DND-41 (cell line): Measurements from ENCODE around the gene SEMA4A.

Experiments used
- ATAC-seq: fragments of 200-7000 bp; cut with Tn5 transposase; 3 replicates; pipeline ENCODE4 v1.9.1; 2021; ENCODE audit warnings: low read depth; ENCODE audit not compliant: insufficient read depth
- DNase-seq: peaks from one replicate; pipeline ENCODE4 v3.0.0-alpha.2; 2020
- H2AFZ ChIP-seq: 2 replicates; pipeline ENCODE4 v1.6.0; 2012; ENCODE audit warnings: low read depth, low read length
- H3K27ac ChIP-seq: 2 replicates; pipeline ENCODE4 v1.5.1; 2012; ENCODE audit warnings: low read length, inconsistent platforms
- H3K27me3 ChIP-seq: fragments of 200-600 bp; sonication (generic); 2 replicates; pipeline ENCODE4 v1.6.0; 2012; ENCODE audit warnings: low read length, mild to moderate bottlenecking, inconsistent platforms; ENCODE audit not compliant: insufficient read depth, poor library complexity
- H3K36me3 ChIP-seq: 2 replicates; pipeline ENCODE4 v1.5.1; 2012; ENCODE audit warnings: low read length, inconsistent platforms; ENCODE audit not compliant: insufficient read depth
- H3K4me1 ChIP-seq: 2 replicates; pipeline ENCODE4 v1.5.1; 2012; ENCODE audit warnings: mild to moderate bottlenecking, low read length; ENCODE audit not compliant: insufficient read depth
- H3K4me2 ChIP-seq: 2 replicates; pipeline ENCODE4 v1.6.0; 2012; ENCODE audit warnings: mild to moderate bottlenecking, moderate library complexity, low read length, inconsistent platforms; ENCODE audit not compliant: insufficient read depth
- H3K4me3 ChIP-seq, 2 experiments: fragments of 200-600 bp in 1 of 2; shearing (Covaris generic) in 1 of 2; 2 replicates each; pipeline ENCODE4 v1.5.1; 2012 to 2016; ENCODE audit warnings: inconsistent platforms in 2 of 2, low read length in 2 of 2, mild to moderate bottlenecking in 2 of 2, low read depth in 1 of 2, moderate library complexity in 1 of 2
- H3K79me2 ChIP-seq: 2 replicates; pipeline ENCODE4 v1.6.0; 2012; ENCODE audit warnings: low read length, inconsistent platforms; ENCODE audit not compliant: insufficient read depth
- H3K9ac ChIP-seq: 2 replicates; pipeline ENCODE4 v1.6.0; 2012; ENCODE audit warnings: low read depth, mild to moderate bottlenecking, inconsistent platforms, low read length, moderate library complexity
- H3K9me3 ChIP-seq: 2 replicates; pipeline ENCODE4 v1.5.1; 2012; ENCODE audit warnings: low read length, moderate library complexity, mild to moderate bottlenecking, inconsistent platforms; ENCODE audit not compliant: insufficient read depth, severe bottlenecking
- H4K20me1 ChIP-seq: 2 replicates; pipeline ENCODE4 v1.6.0; 2012; ENCODE audit warnings: low read length; ENCODE audit not compliant: insufficient read depth
- EZH2 ChIP-seq: IDR thresholded peaks from 3 replicates; pipeline ENCODE4 v1.6.1; 2012; ENCODE audit warnings: borderline replicate concordance, low read depth, mild to moderate bottlenecking, moderate library complexity, low read length, inconsistent platforms; ENCODE audit not compliant: severe bottlenecking
- TF ChIP-seq, protein P1 (sequence below): IDR thresholded peaks from 2 replicates; pipeline ENCODE4 v1.5.1; 2012; ENCODE audit warnings: borderline replicate concordance, low read length, moderate library complexity, mild to moderate bottlenecking; ENCODE audit not compliant: poor library complexity, severe bottlenecking; ENCODE audit errors: extremely low read depth

SEMA4A gene

DNA sequence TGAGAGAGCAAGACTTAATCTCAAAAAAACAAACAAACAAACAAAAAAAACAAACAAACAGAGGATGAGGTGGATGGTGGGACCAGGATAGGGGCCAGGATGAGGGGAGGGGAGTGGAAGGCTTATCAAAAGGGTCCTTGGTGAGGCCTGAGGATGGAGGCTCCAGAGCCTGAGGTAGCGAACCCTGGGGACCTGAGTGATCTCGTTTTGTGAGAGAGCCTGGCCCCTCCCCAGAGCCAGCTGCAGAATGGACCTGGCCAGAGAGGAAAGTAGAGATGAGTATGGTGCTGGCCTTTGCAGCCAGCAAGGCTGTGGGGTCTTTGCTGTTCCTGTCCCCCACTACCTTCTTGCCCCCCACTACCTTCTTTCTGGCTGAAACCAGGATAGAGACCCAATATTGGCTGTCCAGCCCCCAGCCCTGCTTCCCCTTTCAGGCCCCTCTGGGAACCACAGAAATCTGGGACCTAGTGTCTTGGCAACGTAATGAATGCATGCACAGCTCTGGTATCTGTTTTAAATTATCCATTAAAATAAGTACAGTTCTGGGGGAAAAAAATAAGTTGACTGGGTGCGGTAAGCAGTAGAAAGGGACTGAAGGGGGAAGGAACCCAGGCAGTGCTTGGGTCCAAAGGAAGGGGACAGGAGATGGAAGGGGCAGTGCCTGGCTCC lies 40.0 kb upstream of the SEMA4A start:
- Histone ChIP-seq H3K9ac (no peak overlapping the region), H3K4me2 (no peak overlapping the region)

DNA sequence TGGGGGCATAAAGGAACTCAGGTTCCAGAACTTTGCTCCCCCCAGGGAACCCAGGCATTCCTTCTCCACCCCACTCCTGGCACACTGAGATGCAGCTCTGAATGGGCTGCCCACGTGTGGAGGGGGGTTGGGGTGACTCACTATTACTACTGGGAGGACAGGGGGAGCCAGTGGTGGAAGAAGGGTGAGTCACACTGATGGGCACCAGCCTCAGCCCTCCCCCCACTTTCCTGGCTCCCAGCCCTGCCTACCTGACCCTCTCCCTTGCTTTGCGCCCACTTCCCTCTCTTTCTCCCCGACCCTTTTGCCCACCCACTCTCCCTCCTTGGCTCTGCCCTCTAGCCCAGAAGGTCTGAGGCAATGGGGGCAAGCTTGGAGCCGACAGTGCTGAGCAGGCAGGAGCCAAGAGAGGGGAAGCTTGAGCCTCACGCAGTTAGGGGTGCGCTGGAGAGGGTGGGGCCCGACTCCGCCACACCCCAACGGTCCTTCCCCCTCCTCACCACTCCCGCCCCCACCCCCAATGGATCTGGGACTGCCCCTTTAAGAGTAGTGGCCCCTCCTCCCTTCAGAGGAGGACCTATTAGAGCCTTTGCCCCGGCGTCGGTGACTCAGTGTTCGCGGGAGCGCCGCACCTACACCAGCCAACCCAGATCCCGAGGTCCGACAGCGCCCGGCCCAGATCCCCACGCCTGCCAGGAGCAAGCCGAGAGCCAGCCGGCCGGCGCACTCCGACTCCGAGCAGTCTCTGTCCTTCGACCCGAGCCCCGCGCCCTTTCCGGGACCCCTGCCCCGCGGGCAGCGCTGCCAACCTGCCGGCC lies 39.1 kb upstream of the SEMA4A start, which contains the start of gene LMNA:
Gene LMNA, plus strand, starts transcription at position 611 of the 818 bp plus-strand sequence. CDS start 208 bp downstream, outside the sequence.
- Histone ChIP-seq H4K20me1 (peaks cover 6% of the 10 kb centered on the region; the same call in 1 of the 2 replicates), H3K9ac (no peak within 1 kb of the TSS), H3K27ac (no peak within 1 kb of the TSS), H3K4me1 (no peaks in the 10 kb centered on the region), H3K4me2 (no peak within 1 kb of the TSS), H3K4me3 (no peak within 1 kb of the TSS), H3K79me2 (no peaks in the 10 kb centered on the region), H3K9me3 (no peaks in the 10 kb centered on the region), H3K27me3 (peaks cover 34% of the 10 kb centered on the region), H3K36me3 (no peaks in the 10 kb centered on the region), H2AFZ (no peak within 1 kb of the TSS)
- ATAC-seq (0 out of 3 replicates have a peak, but pooled peaks have one; percentile 24), DNase-seq (no peak)
- TF ChIP-seq, protein P1, sequence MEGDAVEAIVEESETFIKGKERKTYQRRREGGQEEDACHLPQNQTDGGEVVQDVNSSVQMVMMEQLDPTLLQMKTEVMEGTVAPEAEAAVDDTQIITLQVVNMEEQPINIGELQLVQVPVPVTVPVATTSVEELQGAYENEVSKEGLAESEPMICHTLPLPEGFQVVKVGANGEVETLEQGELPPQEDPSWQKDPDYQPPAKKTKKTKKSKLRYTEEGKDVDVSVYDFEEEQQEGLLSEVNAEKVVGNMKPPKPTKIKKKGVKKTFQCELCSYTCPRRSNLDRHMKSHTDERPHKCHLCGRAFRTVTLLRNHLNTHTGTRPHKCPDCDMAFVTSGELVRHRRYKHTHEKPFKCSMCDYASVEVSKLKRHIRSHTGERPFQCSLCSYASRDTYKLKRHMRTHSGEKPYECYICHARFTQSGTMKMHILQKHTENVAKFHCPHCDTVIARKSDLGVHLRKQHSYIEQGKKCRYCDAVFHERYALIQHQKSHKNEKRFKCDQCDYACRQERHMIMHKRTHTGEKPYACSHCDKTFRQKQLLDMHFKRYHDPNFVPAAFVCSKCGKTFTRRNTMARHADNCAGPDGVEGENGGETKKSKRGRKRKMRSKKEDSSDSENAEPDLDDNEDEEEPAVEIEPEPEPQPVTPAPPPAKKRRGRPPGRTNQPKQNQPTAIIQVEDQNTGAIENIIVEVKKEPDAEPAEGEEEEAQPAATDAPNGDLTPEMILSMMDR: no peak
- TF ChIP-seq EZH2: no peak

More for the DNA sequence above, 40.0 kb upstream of the SEMA4A start:
- Histone ChIP-seq H3K27me3 (peaks cover 39% of the 10 kb centered on the region), H3K27ac (no peak overlapping the region), H3K79me2 (no peaks in the 10 kb centered on the region), H3K36me3 (no peaks in the 10 kb centered on the region), H3K4me1 (no peaks in the 10 kb centered on the region), H4K20me1 (peaks cover 6% of the 10 kb centered on the region; the same call in 1 of the 2 replicates), H2AFZ (no peak overlapping the region), H3K4me3 (no peak overlapping the region), H3K9me3 (no peaks in the 10 kb centered on the region)
- ATAC-seq (no peak), DNase-seq (no peak)
- TF ChIP-seq, protein P1: no peak
- TF ChIP-seq EZH2: no peak

DNA sequence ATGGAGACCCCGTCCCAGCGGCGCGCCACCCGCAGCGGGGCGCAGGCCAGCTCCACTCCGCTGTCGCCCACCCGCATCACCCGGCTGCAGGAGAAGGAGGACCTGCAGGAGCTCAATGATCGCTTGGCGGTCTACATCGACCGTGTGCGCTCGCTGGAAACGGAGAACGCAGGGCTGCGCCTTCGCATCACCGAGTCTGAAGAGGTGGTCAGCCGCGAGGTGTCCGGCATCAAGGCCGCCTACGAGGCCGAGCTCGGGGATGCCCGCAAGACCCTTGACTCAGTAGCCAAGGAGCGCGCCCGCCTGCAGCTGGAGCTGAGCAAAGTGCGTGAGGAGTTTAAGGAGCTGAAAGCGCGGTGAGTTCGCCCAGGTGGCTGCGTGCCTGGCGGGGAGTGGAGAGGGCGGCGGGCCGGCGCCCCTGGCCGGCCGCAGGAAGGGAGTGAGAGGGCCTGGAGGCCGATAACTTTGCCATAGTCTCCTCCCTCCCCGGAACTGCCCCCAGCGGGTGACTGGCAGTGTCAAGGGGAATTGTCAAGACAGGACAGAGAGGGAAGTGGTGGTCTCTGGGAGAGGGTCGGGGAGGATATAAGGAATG lies 38.4 kb upstream of the SEMA4A start:
- Histone ChIP-seq H3K79me2 (no peaks in the 10 kb centered on the region), H3K36me3 (no peaks in the 10 kb centered on the region), H3K27ac (no peak overlapping the region), H3K4me3 (no peak overlapping the region), H3K4me2 (no peak overlapping the region), H4K20me1 (peaks cover 6% of the 10 kb centered on the region; the same call in 1 of the 2 replicates), H3K9ac (no peak overlapping the region), H3K4me1 (no peaks in the 10 kb centered on the region), H2AFZ (no peak overlapping the region), H3K9me3 (no peaks in the 10 kb centered on the region), H3K27me3 (peaks cover 32% of the 10 kb centered on the region)
- TF ChIP-seq, protein P1: no peak
- TF ChIP-seq EZH2: no peak
- DNase-seq (no peak), ATAC-seq (no peak)
